BLaER1 treated with 17β-estradiol and CSF1 and Interleukin-3, amounts not matched to agents 10 nM and 100 nM (cell line): ENCODE measurements around the gene CAV2.
"Not testable (repeated sequence)": the region's sequence is repeated elsewhere in the genome, so short reads cannot be mapped to it uniquely, and the experiment has no call there.

Experiments
- H3K27ac ChIP-seq, 11 experiments: shearing (Covaris generic); formaldehyde crosslinking; 2 replicates each; pipeline ENCODE4 v1.8.1; 2022
- H3K27me3 ChIP-seq, 11 experiments: shearing (Covaris generic); formaldehyde crosslinking; 2 replicates each; pipeline ENCODE4 v1.8.1; 2022
- H3K36me3 ChIP-seq, 11 experiments: shearing (Covaris generic); formaldehyde crosslinking; 2 replicates each; pipeline ENCODE4 v1.8.1; 2022
- H3K4me1 ChIP-seq, 10 experiments: shearing (Covaris generic); formaldehyde crosslinking; 2 replicates each; pipeline ENCODE4 v1.8.1; 2022
- H3K4me2 ChIP-seq, 11 experiments: shearing (Covaris generic); formaldehyde crosslinking; 2 replicates each; pipeline ENCODE4 v1.8.1; 2022
- H3K4me3 ChIP-seq, 10 experiments: shearing (Covaris generic); formaldehyde crosslinking; 2 replicates each; pipeline ENCODE4 v1.8.1; 2022
- H3K9ac ChIP-seq, 11 experiments: shearing (Covaris generic); formaldehyde crosslinking; 2 replicates each; pipeline ENCODE4 v1.8.1; 2022
- H3K9me3 ChIP-seq, 11 experiments: shearing (Covaris generic); formaldehyde crosslinking; replicated peaks in 1 of 11; 2 replicates each; pipeline ENCODE4 v1.8.1; 2022
- H4K20me1 ChIP-seq, 11 experiments: shearing (Covaris generic); formaldehyde crosslinking; 2 replicates each; pipeline ENCODE4 v1.8.1; 2022
- Cebpa-rat ChIP-seq, 11 experiments: shearing (Covaris generic); IDR thresholded peaks; 2 replicates each; pipeline ENCODE4 v1.8.1; 2022

Gene CAV2

GRCh38 chr7:116465125-116465524 lies 34.4 kb upstream of the CAV2 start:
- Histone ChIP-seq H3K4me2 (no peak overlapping the region), H3K4me3 (no peak overlapping the region), H3K4me1 (peaks cover 0 to 5% (median 0%) of the 10 kb centered on the region in 10 experiments; a peak in 1 of 20 replicates), H3K9me3 (no peaks in the 10 kb centered on the region), H3K27ac (no peak overlapping the region), H3K36me3 (no peaks in the 10 kb centered on the region), H3K27me3 (no peaks in the 10 kb centered on the region), H3K9ac (no peak overlapping the region), H4K20me1 (no peaks in the 10 kb centered on the region)
- TF ChIP-seq Cebpa-rat (IDR thresholded peaks at IDR 0.05) = no peak

GRCh38 chr7:116468534-116468933 lies 31.0 kb upstream of the CAV2 start:
- no peak for TF ChIP-seq Cebpa-rat (IDR thresholded peaks at IDR 0.05)
- H3K9ac ChIP-seq = no peak overlapping the region
- no peak overlapping the region for H3K4me3 ChIP-seq
- no peaks in the 10 kb centered on the region for H4K20me1 ChIP-seq
- H3K27me3 ChIP-seq = no peaks in the 10 kb centered on the region
- no peaks in the 10 kb centered on the region for H3K36me3 ChIP-seq
- no peaks in the 10 kb centered on the region for H3K9me3 ChIP-seq
- H3K27ac ChIP-seq = no peak overlapping the region
- peaks cover 0 to 5% (median 0%) of the 10 kb centered on the region in 10 experiments; a peak in 1 of 20 replicates for H3K4me1 ChIP-seq
- H3K4me2 ChIP-seq = no peak overlapping the region

GRCh38 chr7:116477625-116478024 lies 21.9 kb upstream of the CAV2 start:
- no peaks in the 10 kb centered on the region for H4K20me1 ChIP-seq
- no peak overlapping the region for H3K9ac ChIP-seq
- H3K4me2 ChIP-seq = no peak overlapping the region
- H3K27ac ChIP-seq = no peak overlapping the region
- no peak overlapping the region for H3K4me3 ChIP-seq
- H3K9me3 ChIP-seq = peaks cover 0 to 9% (median 0%) of the 10 kb centered on the region in 11 experiments; a peak in 3 of 22 replicates
- H3K27me3 ChIP-seq = no peaks in the 10 kb centered on the region
- H3K4me1 ChIP-seq = no peaks in the 10 kb centered on the region
- no peaks in the 10 kb centered on the region for H3K36me3 ChIP-seq
- no peak for TF ChIP-seq Cebpa-rat (IDR thresholded peaks at IDR 0.05)

- Histone ChIP-seq H3K27ac (no peak overlapping the region), H3K4me1 (no peaks in the 10 kb centered on the region), H3K4me3 (no peak overlapping the region), H3K9ac (no peak overlapping the region), H3K27me3 (no peaks in the 10 kb centered on the region), H3K36me3 (no peaks in the 10 kb centered on the region), H3K9me3 (peaks cover 0 to 9% (median 0%) of the 10 kb centered on the region in 11 experiments; a peak in 3 of 22 replicates), H4K20me1 (no peaks in the 10 kb centered on the region), H3K4me2 (no peak overlapping the region)
- no peak for TF ChIP-seq Cebpa-rat (IDR thresholded peaks at IDR 0.05)
Observed at GRCh38 chr7:116478834-116479233, 20.7 kb upstream of the CAV2 start.

- no peak overlapping the region for H3K9ac ChIP-seq
- no peak overlapping the region for H3K4me2 ChIP-seq
- H3K27ac ChIP-seq = no peak overlapping the region
- no peaks in the 10 kb centered on the region for H3K4me1 ChIP-seq
- no peaks in the 10 kb centered on the region for H4K20me1 ChIP-seq
- H3K9me3 ChIP-seq = no peaks in the 10 kb centered on the region
- H3K27me3 ChIP-seq = no peaks in the 10 kb centered on the region
- TF ChIP-seq Cebpa-rat (IDR thresholded peaks at IDR 0.05) = no peak
- H3K36me3 ChIP-seq = no peaks in the 10 kb centered on the region
- no peak overlapping the region for H3K4me3 ChIP-seq
Observed at GRCh38 chr7:116483271-116483942, 16.1 kb upstream of the CAV2 start.

- H3K4me2 ChIP-seq = not testable (repeated sequence)
Observed at GRCh38 chr7:116484389-116484788, 15.1 kb upstream of the CAV2 start.

GRCh38 chr7:116487907-116488521 lies 11.5 kb upstream of the CAV2 start:
- Histone ChIP-seq H4K20me1 (no peaks in the 10 kb centered on the region), H3K9me3 (no peaks in the 10 kb centered on the region), H3K4me2 (no peak overlapping the region), H3K27ac (no peak overlapping the region), H3K4me1 (no peaks in the 10 kb centered on the region), H3K27me3 (no peaks in the 10 kb centered on the region), H3K36me3 (no peaks in the 10 kb centered on the region), H3K9ac (no peak overlapping the region), H3K4me3 (no peak overlapping the region)
- TF ChIP-seq Cebpa-rat (IDR thresholded peaks at IDR 0.05) = no peak

More at GRCh38 chr7:116484389-116484788, 15.1 kb upstream of the CAV2 start:
- not testable (repeated sequence) for H3K27me3 ChIP-seq, H3K4me3 ChIP-seq, H3K9me3 ChIP-seq, H3K4me1 ChIP-seq, H3K36me3 ChIP-seq, H3K27ac ChIP-seq, H4K20me1 ChIP-seq, H3K9ac ChIP-seq

GRCh38 chr7:116490351-116490750 lies 9.2 kb upstream of the CAV2 start:
- no peaks in the 10 kb centered on the region for H3K9me3 ChIP-seq
- H3K9ac ChIP-seq = no peak overlapping the region
- H3K36me3 ChIP-seq = no peaks in the 10 kb centered on the region
- no peak overlapping the region for H3K27ac ChIP-seq
- H3K4me3 ChIP-seq = no peak overlapping the region
- no peaks in the 10 kb centered on the region for H3K4me1 ChIP-seq
- H4K20me1 ChIP-seq = no peaks in the 10 kb centered on the region
- H3K4me2 ChIP-seq = no peak overlapping the region
- no peak for TF ChIP-seq Cebpa-rat (IDR thresholded peaks at IDR 0.05)
- H3K27me3 ChIP-seq = no peaks in the 10 kb centered on the region

- Histone ChIP-seq H3K4me3 (no peak overlapping the region), H3K36me3 (no peaks in the 10 kb centered on the region), H3K9me3 (no peaks in the 10 kb centered on the region), H3K4me2 (no peak overlapping the region), H3K27ac (no peak overlapping the region), H3K9ac (no peak overlapping the region), H3K4me1 (no peaks in the 10 kb centered on the region), H4K20me1 (no peaks in the 10 kb centered on the region), H3K27me3 (no peaks in the 10 kb centered on the region)
- no peak for TF ChIP-seq Cebpa-rat (IDR thresholded peaks at IDR 0.05)
Observed at GRCh38 chr7:116491887-116492653, 7.5 kb upstream of the CAV2 start.
